Keratinocyte (primary cell): ENCODE data around the gene ANTXR2.

Experiments
- EZH2 ChIP-seq: IDR thresholded peaks from one replicate; pipeline ENCODE4 v1.6.1; 2012; ENCODE audit warnings: inconsistent platforms, mild to moderate bottlenecking, low read length, moderate library complexity
- TF ChIP-seq, protein P1 (sequence below), 3 experiments: IDR thresholded peaks in 1 of 3; conservative IDR thresholded peaks in 1 of 3; optimal IDR thresholded peaks in 1 of 3; 2 replicates in 2 of 3; 3 replicates in 1 of 3; pipeline versions ENCODE3 to v1.5.1; 2011; ENCODE audit warnings: low read length in 3 of 3, mild to moderate bottlenecking in 3 of 3, moderate library complexity in 2 of 3, control low read depth in 1 of 3, inconsistent platforms in 1 of 3; ENCODE audit not compliant: insufficient read depth in 2 of 3; ENCODE audit errors: extremely low read depth in 1 of 3

DNA sequence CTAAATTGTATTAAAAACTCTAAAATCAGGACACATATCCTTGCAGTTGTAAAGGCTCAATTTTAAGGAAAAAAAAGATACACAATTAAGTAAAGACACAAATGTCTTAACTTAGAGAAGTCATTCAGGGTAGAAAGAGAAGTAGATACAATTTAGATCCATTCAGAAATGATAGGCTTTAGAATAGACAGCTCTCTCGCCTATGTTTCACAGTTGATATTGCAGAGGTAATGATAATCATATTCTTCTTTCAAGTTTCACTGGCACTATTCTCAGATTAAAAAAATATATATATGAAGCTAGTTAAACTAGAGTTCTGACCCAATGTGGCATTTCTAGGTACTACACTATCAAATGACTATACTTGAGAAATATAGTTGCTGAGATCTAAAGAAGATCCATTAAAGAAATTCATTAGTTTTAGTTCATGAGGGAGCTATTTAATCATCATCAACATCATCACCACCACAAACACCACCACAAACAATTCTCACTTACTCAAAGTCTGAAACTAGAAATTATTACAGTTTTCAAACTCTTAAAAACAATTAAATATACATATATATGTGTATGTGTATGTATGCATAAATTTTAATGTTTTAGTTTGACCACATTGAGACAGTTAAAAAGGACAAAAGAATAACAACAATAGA, 93.1 kb downstream of the ANTXR2 start:
- TF ChIP-seq, protein P1, sequence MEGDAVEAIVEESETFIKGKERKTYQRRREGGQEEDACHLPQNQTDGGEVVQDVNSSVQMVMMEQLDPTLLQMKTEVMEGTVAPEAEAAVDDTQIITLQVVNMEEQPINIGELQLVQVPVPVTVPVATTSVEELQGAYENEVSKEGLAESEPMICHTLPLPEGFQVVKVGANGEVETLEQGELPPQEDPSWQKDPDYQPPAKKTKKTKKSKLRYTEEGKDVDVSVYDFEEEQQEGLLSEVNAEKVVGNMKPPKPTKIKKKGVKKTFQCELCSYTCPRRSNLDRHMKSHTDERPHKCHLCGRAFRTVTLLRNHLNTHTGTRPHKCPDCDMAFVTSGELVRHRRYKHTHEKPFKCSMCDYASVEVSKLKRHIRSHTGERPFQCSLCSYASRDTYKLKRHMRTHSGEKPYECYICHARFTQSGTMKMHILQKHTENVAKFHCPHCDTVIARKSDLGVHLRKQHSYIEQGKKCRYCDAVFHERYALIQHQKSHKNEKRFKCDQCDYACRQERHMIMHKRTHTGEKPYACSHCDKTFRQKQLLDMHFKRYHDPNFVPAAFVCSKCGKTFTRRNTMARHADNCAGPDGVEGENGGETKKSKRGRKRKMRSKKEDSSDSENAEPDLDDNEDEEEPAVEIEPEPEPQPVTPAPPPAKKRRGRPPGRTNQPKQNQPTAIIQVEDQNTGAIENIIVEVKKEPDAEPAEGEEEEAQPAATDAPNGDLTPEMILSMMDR (optimal IDR thresholded peaks at IDR 0.05 in 1 of 3, IDR thresholded peaks at IDR 0.05 in 1 of 3, conservative IDR thresholded peaks at IDR 0.05 in 1 of 3; ENCODE audit: extremely low read depth in 1 of 3, insufficient read depth in 2 of 3, low read length in 3 of 3) = no peak
- TF ChIP-seq EZH2 = no peak
